Measurements from ENCODE around the gene FKBP2. TPM values are rescaled to one million over a fixed set of nuclear protein-coding genes. Genes with fewer than 3 reads are reported as not detected.

FKBP2 gene
- total and polyA plus RNA-seq, 2 of the 13 experiments (the other 11 are each of a cell fraction or from before 2014, with no cell fraction given) = 30.1 to 53.3 TPM

DNA sequence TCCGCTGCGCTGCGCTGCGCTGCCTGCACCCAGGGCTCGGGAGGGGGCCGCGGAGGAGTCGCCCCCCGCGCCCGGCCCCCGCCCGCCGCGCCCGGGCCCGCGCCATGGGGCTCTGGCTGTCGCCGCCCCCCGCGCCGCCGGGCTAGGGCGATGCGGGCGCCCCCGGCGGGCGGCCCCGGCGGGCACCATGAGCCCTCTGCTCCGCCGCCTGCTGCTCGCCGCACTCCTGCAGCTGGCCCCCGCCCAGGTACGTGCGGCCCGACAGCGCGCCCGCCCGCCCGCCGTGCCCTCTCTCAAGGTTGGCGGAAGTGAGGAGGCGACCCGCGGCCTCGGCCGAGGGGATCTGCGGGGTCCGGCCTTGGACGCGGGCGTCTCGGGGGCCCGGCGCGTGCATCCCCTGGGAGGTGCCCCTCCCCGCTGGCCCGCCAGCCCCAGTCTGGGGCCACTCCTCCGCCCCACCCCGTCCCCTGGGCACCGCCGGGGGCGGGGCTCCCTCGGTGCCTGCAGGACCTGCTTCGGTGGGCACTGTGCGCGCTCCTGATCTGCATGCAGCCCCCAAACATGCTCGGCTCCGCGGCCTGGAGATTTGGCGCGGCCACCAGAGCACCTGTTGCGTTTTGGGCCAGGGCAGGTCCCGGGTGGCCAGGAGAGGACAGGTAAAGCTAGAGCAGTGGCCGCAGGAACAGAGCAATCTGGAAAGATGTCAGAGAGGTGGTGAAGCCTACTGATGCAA is 6.1 kb upstream of the FKBP2 start (continued):
- TF ChIP-seq, protein P1, sequence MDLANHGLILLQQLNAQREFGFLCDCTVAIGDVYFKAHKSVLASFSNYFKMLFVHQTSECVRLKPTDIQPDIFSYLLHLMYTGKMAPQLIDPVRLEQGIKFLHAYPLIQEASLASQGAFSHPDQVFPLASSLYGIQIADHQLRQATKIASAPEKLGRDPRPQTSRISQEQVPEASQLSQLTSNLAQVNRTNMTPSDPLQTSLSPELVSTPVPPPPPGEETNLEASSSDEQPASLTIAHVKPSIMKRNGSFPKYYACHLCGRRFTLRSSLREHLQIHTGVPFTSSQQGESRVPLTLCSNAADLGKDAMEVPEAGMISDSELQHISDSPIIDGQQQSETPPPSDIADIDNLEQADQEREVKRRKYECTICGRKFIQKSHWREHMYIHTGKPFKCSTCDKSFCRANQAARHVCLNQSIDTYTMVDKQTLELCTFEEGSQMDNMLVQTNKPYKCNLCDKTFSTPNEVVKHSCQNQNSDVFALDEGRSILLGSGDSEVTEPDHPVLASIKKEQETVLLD (CRISPR knock-in tag; IDR thresholded peaks at IDR 0.05; ENCODE audit: low read depth) = peak; percentile 86
- TF ChIP-seq PHF21A (CRISPR knock-in tag; IDR thresholded peaks at IDR 0.05) (no peak; the same call in 1 of the 2 replicates), HOXD1 (CRISPR knock-in tag; IDR thresholded peaks at IDR 0.05) (peak; percentile 77; the same call in 1 of the 2 replicates), MYC (CRISPR knock-in tag; IDR thresholded peaks at IDR 0.05; ENCODE audit: borderline replicate concordance) (peak; percentile 62; the same call in 1 of the 2 replicates), DPF2 (CRISPR knock-in tag; IDR thresholded peaks at IDR 0.05; ENCODE audit: borderline replicate concordance, low read depth) (no peak), ZNF10 (CRISPR knock-in tag; IDR thresholded peaks at IDR 0.05; ENCODE audit: borderline replicate concordance, low read depth) (no peak), ZNF430 (CRISPR knock-in tag; IDR thresholded peaks at IDR 0.05) (no peak; the same call in 1 of the 2 replicates), ZNF562 (CRISPR knock-in tag; IDR thresholded peaks at IDR 0.05; ENCODE audit: borderline replicate concordance) (no peak), KDM3A (CRISPR knock-in tag; IDR thresholded peaks at IDR 0.05; ENCODE audit: low read depth) (no peak; the same call in 1 of the 2 replicates), GFI1 (CRISPR knock-in tag; IDR thresholded peaks at IDR 0.05; ENCODE audit: borderline replicate concordance) (no peak), TAF1 (CRISPR knock-in tag; IDR thresholded peaks at IDR 0.05) (peak; percentile 13; the same call in 1 of the 2 replicates), ZNF746 (CRISPR knock-in tag; IDR thresholded peaks at IDR 0.05) (0 out of 2 replicates have a peak, but pooled peaks have one; percentile 19), TCF7L2 (IDR thresholded peaks at IDR 0.05; ENCODE audit: low read depth, low read length) (no peak), TBL1XR1 (IDR thresholded peaks at IDR 0.05; ENCODE audit: borderline replicate concordance, low read length, partially characterized antibody) (no peak), IKZF4 (CRISPR knock-in tag; IDR thresholded peaks at IDR 0.05; ENCODE audit: borderline replicate concordance, low read depth, not compliant biosample characterization) (no peak), GABPB1 (CRISPR knock-in tag; IDR thresholded peaks at IDR 0.05) (peak; percentile 70), MIER2 (CRISPR knock-in tag; IDR thresholded peaks at IDR 0.05) (no peak), ZNF503 (CRISPR knock-in tag; IDR thresholded peaks at IDR 0.05) (no peak), GZF1 (CRISPR knock-in tag; IDR thresholded peaks at IDR 0.05) (no peak), SRSF1 (optimal IDR thresholded peaks at IDR 0.05; ENCODE audit: low read depth, low read length) (peak; percentile 40)
- TF ChIP-seq, protein P2, sequence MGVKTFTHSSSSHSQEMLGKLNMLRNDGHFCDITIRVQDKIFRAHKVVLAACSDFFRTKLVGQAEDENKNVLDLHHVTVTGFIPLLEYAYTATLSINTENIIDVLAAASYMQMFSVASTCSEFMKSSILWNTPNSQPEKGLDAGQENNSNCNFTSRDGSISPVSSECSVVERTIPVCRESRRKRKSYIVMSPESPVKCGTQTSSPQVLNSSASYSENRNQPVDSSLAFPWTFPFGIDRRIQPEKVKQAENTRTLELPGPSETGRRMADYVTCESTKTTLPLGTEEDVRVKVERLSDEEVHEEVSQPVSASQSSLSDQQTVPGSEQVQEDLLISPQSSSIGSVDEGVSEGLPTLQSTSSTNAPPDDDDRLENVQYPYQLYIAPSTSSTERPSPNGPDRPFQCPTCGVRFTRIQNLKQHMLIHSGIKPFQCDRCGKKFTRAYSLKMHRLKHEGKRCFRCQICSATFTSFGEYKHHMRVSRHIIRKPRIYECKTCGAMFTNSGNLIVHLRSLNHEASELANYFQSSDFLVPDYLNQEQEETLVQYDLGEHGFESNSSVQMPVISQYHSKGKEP (CRISPR knock-in tag; IDR thresholded peaks at IDR 0.05) = no peak
- TF ChIP-seq, protein P3, sequence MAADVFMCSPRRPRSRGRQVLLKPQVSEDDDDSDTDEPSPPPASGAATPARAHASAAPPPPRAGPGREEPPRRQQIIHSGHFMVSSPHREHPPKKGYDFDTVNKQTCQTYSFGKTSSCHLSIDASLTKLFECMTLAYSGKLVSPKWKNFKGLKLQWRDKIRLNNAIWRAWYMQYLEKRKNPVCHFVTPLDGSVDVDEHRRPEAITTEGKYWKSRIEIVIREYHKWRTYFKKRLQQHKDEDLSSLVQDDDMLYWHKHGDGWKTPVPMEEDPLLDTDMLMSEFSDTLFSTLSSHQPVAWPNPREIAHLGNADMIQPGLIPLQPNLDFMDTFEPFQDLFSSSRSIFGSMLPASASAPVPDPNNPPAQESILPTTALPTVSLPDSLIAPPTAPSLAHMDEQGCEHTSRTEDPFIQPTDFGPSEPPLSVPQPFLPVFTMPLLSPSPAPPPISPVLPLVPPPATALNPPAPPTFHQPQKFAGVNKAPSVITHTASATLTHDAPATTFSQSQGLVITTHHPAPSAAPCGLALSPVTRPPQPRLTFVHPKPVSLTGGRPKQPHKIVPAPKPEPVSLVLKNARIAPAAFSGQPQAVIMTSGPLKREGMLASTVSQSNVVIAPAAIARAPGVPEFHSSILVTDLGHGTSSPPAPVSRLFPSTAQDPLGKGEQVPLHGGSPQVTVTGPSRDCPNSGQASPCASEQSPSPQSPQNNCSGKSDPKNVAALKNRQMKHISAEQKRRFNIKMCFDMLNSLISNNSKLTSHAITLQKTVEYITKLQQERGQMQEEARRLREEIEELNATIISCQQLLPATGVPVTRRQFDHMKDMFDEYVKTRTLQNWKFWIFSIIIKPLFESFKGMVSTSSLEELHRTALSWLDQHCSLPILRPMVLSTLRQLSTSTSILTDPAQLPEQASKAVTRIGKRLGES (CRISPR knock-in tag; IDR thresholded peaks at IDR 0.05; ENCODE audit: borderline replicate concordance) = no peak

Measured in HepG2 (cell line).